DOHH2 (cell line): ENCODE results near the gene TUBA4B.

ENCODE experiments used
- H3F3A ChIP-seq: fragments of 200-600 bp; sonication (generic), shearing (Covaris generic); 2 replicates; pipeline ENCODE4 v1.6.0; 2016; ENCODE audit warnings: antibody characterized with exemption, mild to moderate bottlenecking; ENCODE audit not compliant: control insufficient read depth, insufficient read depth
- H3K27ac ChIP-seq: fragments of 200-600 bp; sonication (generic); 2 replicates; pipeline ENCODE4 v1.5.1; 2014; ENCODE audit warnings: low read depth, mild to moderate bottlenecking, low read length, moderate library complexity
- H3K27me3 ChIP-seq: fragments of 200-600 bp; sonication (generic); 2 replicates; pipeline ENCODE4 v1.6.1; 2014; ENCODE audit warnings: mild to moderate bottlenecking, low read length, mixed read lengths; ENCODE audit not compliant: control insufficient read depth
- H3K36me3 ChIP-seq: fragments of 200-600 bp; sonication (generic); 2 replicates; pipeline ENCODE4 v1.6.1; 2014; ENCODE audit warnings: mild to moderate bottlenecking, low read length, moderate library complexity, mixed read lengths; ENCODE audit not compliant: control insufficient read depth
- H3K4me1 ChIP-seq: fragments of 200-600 bp; sonication (generic); 2 replicates; pipeline ENCODE4 v1.6.1; 2014; ENCODE audit warnings: mild to moderate bottlenecking, low read length, mixed read lengths; ENCODE audit not compliant: control insufficient read depth
- H3K4me2 ChIP-seq: fragments of 200-600 bp; sonication (generic); 2 replicates; pipeline ENCODE4 v1.6.0; 2014; ENCODE audit warnings: mild to moderate bottlenecking, low read length, moderate library complexity
- H3K4me3 ChIP-seq: fragments of 200-600 bp; sonication (generic); 2 replicates; pipeline ENCODE4 v1.5.1; 2014; ENCODE audit warnings: mild to moderate bottlenecking, low read length, mixed read lengths
- H3K79me2 ChIP-seq: fragments of 200-600 bp; sonication (generic); 2 replicates; pipeline ENCODE4 v1.6.1; 2014; ENCODE audit warnings: mild to moderate bottlenecking, low read length, mixed read lengths; ENCODE audit not compliant: control insufficient read depth
- H3K9me2 ChIP-seq: fragments of 200-600 bp; sonication (generic); replicated peaks from 2 replicates; pipeline ENCODE4 v1.6.1; 2014; ENCODE audit warnings: mild to moderate bottlenecking, low read length, mixed read lengths; ENCODE audit not compliant: control insufficient read depth
- H3K9me3 ChIP-seq: fragments of 200-600 bp; sonication (generic); 2 replicates; pipeline ENCODE4 v1.6.1; 2014; ENCODE audit warnings: antibody characterized with exemption, low read length, mixed read lengths; ENCODE audit not compliant: control insufficient read depth, insufficient read depth
- H4K20me1 ChIP-seq: fragments of 200-600 bp; sonication (generic); 2 replicates; pipeline ENCODE4 v1.6.0; 2014; ENCODE audit warnings: low read depth, mild to moderate bottlenecking, antibody characterized with exemption, low read length, moderate library complexity; ENCODE audit not compliant: control insufficient read depth, insufficient read depth
- EZH2phosphoT487 ChIP-seq: fragments of 200-600 bp; sonication (generic); IDR thresholded peaks from 2 replicates; pipeline ENCODE4 v1.6.1; 2017; ENCODE audit warnings: borderline replicate concordance, mild to moderate bottlenecking, antibody characterized with exemption, low read length, moderate library complexity, mixed read lengths
- TF ChIP-seq, protein P1 (sequence below): fragments of 200-600 bp; sonication (generic); IDR thresholded peaks from one replicate; pipeline ENCODE4 v1.5.1; 2014; ENCODE audit warnings: antibody characterized with exemption, mild to moderate bottlenecking, low read depth, low read length; ENCODE audit not compliant: poor library complexity, severe bottlenecking

The TUBA4B gene

DNA sequence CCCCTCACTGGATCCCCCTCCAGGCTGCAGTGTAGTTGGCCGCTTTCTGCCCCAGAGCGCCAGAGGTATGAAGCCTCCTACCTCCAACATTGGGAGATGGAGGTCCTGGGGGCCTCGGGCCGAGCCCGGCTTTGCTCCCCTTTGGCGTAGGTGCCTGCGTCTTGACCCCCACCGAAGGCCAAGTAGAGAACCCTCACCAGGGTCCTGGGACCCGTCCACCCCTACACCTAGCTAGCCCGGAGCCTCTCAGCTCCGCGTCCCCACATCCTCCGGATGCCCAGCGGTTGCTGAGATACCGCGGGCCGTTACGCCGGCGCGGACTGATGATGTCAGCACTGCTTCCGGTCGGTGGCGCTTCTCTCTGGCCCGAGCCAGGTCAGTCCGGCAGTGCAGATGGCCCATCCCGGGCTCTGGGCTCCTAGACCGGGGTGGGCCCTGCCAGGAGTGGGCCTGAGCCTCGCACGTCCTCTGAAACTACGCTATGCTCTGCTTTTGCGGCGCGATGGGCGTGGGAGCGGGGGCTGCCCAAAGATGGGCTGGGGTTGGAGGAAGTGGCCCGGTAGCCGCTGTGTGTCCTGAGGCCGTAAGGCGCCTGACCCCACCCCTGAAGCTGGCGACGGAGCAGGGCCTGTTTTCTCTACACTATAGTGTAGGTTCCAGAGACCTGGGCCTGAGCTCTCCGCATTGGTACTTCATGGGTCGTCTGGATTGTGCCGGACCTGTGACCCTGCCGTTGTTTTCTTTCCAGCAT, 7.7 kb upstream of the TUBA4B start, which contains the start of the genes GLB1L and STK16:
GLB1L (minus strand) TSS at position 297 of the 751 bp plus-strand sequence. CDS start 1,871 bp downstream, outside the sequence.
STK16 (plus strand) TSS at position 332 of the 751 bp plus-strand sequence. CDS start 521 bp downstream, outside the sequence.
- H3K27me3 ChIP-seq = no peaks in the 10 kb centered on the region
- H3F3A ChIP-seq = peaks cover 19% of the 10 kb centered on the region
- peaks cover 54% of the 10 kb centered on the region for H3K4me1 ChIP-seq
- no peaks in the 10 kb centered on the region for H3K9me2 ChIP-seq
- peak within 1 kb of the TSS; percentile 97 for H3K4me2 ChIP-seq
- no peak for TF ChIP-seq EZH2phosphoT487
- TF ChIP-seq, protein P1, sequence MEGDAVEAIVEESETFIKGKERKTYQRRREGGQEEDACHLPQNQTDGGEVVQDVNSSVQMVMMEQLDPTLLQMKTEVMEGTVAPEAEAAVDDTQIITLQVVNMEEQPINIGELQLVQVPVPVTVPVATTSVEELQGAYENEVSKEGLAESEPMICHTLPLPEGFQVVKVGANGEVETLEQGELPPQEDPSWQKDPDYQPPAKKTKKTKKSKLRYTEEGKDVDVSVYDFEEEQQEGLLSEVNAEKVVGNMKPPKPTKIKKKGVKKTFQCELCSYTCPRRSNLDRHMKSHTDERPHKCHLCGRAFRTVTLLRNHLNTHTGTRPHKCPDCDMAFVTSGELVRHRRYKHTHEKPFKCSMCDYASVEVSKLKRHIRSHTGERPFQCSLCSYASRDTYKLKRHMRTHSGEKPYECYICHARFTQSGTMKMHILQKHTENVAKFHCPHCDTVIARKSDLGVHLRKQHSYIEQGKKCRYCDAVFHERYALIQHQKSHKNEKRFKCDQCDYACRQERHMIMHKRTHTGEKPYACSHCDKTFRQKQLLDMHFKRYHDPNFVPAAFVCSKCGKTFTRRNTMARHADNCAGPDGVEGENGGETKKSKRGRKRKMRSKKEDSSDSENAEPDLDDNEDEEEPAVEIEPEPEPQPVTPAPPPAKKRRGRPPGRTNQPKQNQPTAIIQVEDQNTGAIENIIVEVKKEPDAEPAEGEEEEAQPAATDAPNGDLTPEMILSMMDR = no peak
- no peaks in the 10 kb centered on the region for H3K9me3 ChIP-seq
- H3K27ac ChIP-seq = peak within 1 kb of the TSS; percentile 47
- peaks cover 42% of the 10 kb centered on the region for H3K36me3 ChIP-seq
- no peaks in the 10 kb centered on the region for H4K20me1 ChIP-seq
- peak within 1 kb of the TSS; percentile 84 for H3K4me3 ChIP-seq
- peaks cover 44% of the 10 kb centered on the region for H3K79me2 ChIP-seq

GRCh38 chr2:219245899-219246230, 7.2 kb upstream of the TUBA4B start:
- TF ChIP-seq EZH2phosphoT487 = no peak
- TF ChIP-seq, protein P1 = no peak
- Histone ChIP-seq H3F3A (peaks cover 22% of the 10 kb centered on the region), H3K36me3 (peaks cover 47% of the 10 kb centered on the region), H3K4me3 (peak overlapping the region; percentile 84), H3K79me2 (peaks cover 48% of the 10 kb centered on the region), H3K9me2 (no peaks in the 10 kb centered on the region), H3K4me2 (peak overlapping the region; percentile 97), H3K4me1 (peaks cover 59% of the 10 kb centered on the region), H4K20me1 (no peaks in the 10 kb centered on the region), H3K27ac (peak overlapping the region; percentile 47), H3K9me3 (no peaks in the 10 kb centered on the region), H3K27me3 (no peaks in the 10 kb centered on the region)

GRCh38 chr2:219246559-219246958, 6.5 kb upstream of the TUBA4B start:
- H3K4me2 ChIP-seq = peak overlapping the region; percentile 97
- H3K79me2 ChIP-seq = peaks cover 54% of the 10 kb centered on the region
- H3K36me3 ChIP-seq = peaks cover 53% of the 10 kb centered on the region
- TF ChIP-seq EZH2phosphoT487 = no peak
- TF ChIP-seq, protein P1 = no peak
- no peaks in the 10 kb centered on the region for H3K27me3 ChIP-seq
- H3F3A ChIP-seq = peaks cover 19% of the 10 kb centered on the region
- peaks cover 66% of the 10 kb centered on the region for H3K4me1 ChIP-seq
- no peak overlapping the region for H3K27ac ChIP-seq
- H3K9me2 ChIP-seq = no peaks in the 10 kb centered on the region
- no peaks in the 10 kb centered on the region for H4K20me1 ChIP-seq
- no peaks in the 10 kb centered on the region for H3K9me3 ChIP-seq
- peak overlapping the region; percentile 84 for H3K4me3 ChIP-seq
